Measurements from ENCODE around the gene DUS1L.

- TF ChIP-seq CTCF (IDR thresholded peaks at IDR 0.05) (peak in 2 of 6 experiments; percentile 22 to 31), POLR2A (IDR thresholded peaks at IDR 0.05) (no peak)
Measured at GRCh38 chr17:82014432-82014831, 51.2 kb downstream of the DUS1L start.
